Measurements from ENCODE around the gene RERE.
A peak's percentile ranks its signal among the peaks of the same experiment; 100 is the strongest.
"Not testable (repeated sequence)": the region's sequence is repeated elsewhere in the genome, so short reads cannot be mapped to it uniquely, and the experiment has no call there.

The RERE gene

GRCh38 chr1:8619917-8620502 lies 197.4 kb downstream of the RERE start:
- H4K12ac ChIP-seq (ENCODE audit: low read depth, low read length); H3K27ac ChIP-seq (ENCODE audit: low read depth, low read length); H2BK5ac ChIP-seq (ENCODE audit: low read depth, low read length, poor library complexity); H3K79me2 ChIP-seq (ENCODE audit: control insufficient read depth, insufficient read depth, low read length, poor library complexity); H2BK12ac ChIP-seq (ENCODE audit: low read length); H3K18ac ChIP-seq (ENCODE audit: low read length); H3K23ac ChIP-seq (ENCODE audit: low read length); H3K4ac ChIP-seq (ENCODE audit: low read depth, low read length); H4K8ac ChIP-seq (ENCODE audit: low read depth, low read length); H3K36me3 ChIP-seq (ENCODE audit: control insufficient read depth in 1 of 2, insufficient read depth in 2 of 2, low read length in 2 of 2); H3K14ac ChIP-seq (ENCODE audit: low read length); H3K79me1 ChIP-seq (ENCODE audit: low read length); H2AFZ ChIP-seq (ENCODE audit: insufficient read depth, low read length, poor library complexity); H3K4me2 ChIP-seq (ENCODE audit: low read length); H3K27me3 ChIP-seq (ENCODE audit: insufficient read depth, low read length); H2AK5ac ChIP-seq (ENCODE audit: low read length); H3K4me1 ChIP-seq (ENCODE audit: control insufficient read depth in 1 of 2, insufficient read depth in 2 of 2, low read length in 2 of 2); H3K4me3 ChIP-seq (ENCODE audit: low read depth, low read length); DNase-seq; H3K9ac ChIP-seq (ENCODE audit: low read length); H3K9me3 ChIP-seq (ENCODE audit: insufficient read depth, low read depth, low read length); H2BK120ac ChIP-seq (ENCODE audit: insufficient read depth, low read length, poor library complexity); H4K91ac ChIP-seq (ENCODE audit: low read depth, low read length): not testable (repeated sequence)
- no CpG with 5 or more reads among the region's 2 CpGs for WGBS (ENCODE audit: extremely low coverage, insufficient coverage, insufficient read length)

DNA sequence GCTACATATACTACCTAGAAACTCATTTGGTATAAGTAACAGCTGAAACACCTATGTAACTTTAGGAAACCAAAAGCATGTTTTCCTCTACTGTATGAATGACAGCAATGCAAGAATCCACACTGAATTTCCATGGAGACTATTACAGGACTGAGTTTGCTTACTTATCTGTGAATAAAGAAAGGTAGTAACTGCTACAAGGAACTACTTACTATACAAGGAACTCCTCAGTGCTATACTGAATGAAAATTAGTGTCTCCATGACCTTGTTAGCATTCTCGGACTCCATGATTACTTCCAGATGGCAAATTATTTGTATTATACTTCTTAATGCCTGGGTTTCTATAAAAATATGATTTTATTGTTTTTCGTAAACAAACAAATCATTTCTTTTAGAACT lies 198.0 kb downstream of the RERE start:
- not testable (repeated sequence) for DNase-seq; H2AK5ac ChIP-seq (ENCODE audit: low read length); H3K27ac ChIP-seq (ENCODE audit: low read depth, low read length); H4K91ac ChIP-seq (ENCODE audit: low read depth, low read length); H2BK5ac ChIP-seq (ENCODE audit: low read depth, low read length, poor library complexity); H2BK12ac ChIP-seq (ENCODE audit: low read length); H4K8ac ChIP-seq (ENCODE audit: low read depth, low read length); H3K9ac ChIP-seq (ENCODE audit: low read length); H3K9me3 ChIP-seq (ENCODE audit: insufficient read depth, low read depth, low read length); H3K4me3 ChIP-seq (ENCODE audit: low read depth, low read length); H3K79me1 ChIP-seq (ENCODE audit: low read length); H2BK120ac ChIP-seq (ENCODE audit: insufficient read depth, low read length, poor library complexity); H4K12ac ChIP-seq (ENCODE audit: low read depth, low read length); H3K4me1 ChIP-seq (ENCODE audit: control insufficient read depth in 1 of 2, insufficient read depth in 2 of 2, low read length in 2 of 2); H3K23ac ChIP-seq (ENCODE audit: low read length); H3K14ac ChIP-seq (ENCODE audit: low read length); H3K36me3 ChIP-seq (ENCODE audit: control insufficient read depth in 1 of 2, insufficient read depth in 2 of 2, low read length in 2 of 2); H3K79me2 ChIP-seq (ENCODE audit: control insufficient read depth, insufficient read depth, low read length, poor library complexity); H2AFZ ChIP-seq (ENCODE audit: insufficient read depth, low read length, poor library complexity); H3K18ac ChIP-seq (ENCODE audit: low read length); H3K4me2 ChIP-seq (ENCODE audit: low read length); H3K4ac ChIP-seq (ENCODE audit: low read depth, low read length); H3K27me3 ChIP-seq (ENCODE audit: insufficient read depth, low read length)
- WGBS (ENCODE audit: extremely low coverage, insufficient coverage, insufficient read length), result no CpG with 5 or more reads among the region's 2 CpGs

DNA sequence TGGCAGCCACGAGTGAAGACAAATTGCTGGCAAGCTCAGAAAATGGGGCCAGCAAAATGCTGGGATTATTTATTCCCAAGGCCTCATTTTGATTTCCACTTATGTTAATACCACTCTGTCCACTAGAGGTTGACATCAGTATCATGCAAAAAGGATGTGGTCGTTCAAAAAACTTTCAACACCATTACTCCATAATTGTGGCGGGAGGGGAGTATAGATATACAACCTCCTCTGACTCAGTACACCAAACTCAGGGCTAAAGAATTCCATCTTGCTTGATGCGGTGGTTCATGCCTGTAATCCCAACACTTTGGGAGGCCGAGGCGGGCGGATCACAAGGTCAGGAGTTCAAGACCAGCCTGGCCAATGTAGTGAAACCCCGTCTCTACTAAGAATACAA lies 200.6 kb downstream of the RERE start:
- H3K27me3 ChIP-seq (ENCODE audit: insufficient read depth, low read length); H2BK12ac ChIP-seq (ENCODE audit: low read length); H3K14ac ChIP-seq (ENCODE audit: low read length); H3K4me2 ChIP-seq (ENCODE audit: low read length); H4K8ac ChIP-seq (ENCODE audit: low read depth, low read length); H3K4me1 ChIP-seq (ENCODE audit: control insufficient read depth in 1 of 2, insufficient read depth in 2 of 2, low read length in 2 of 2); H4K91ac ChIP-seq (ENCODE audit: low read depth, low read length); H3K9ac ChIP-seq (ENCODE audit: low read length); H3K36me3 ChIP-seq (ENCODE audit: control insufficient read depth in 1 of 2, insufficient read depth in 2 of 2, low read length in 2 of 2); H3K9me3 ChIP-seq (ENCODE audit: insufficient read depth, low read depth, low read length); H3K4me3 ChIP-seq (ENCODE audit: low read depth, low read length); H3K79me2 ChIP-seq (ENCODE audit: control insufficient read depth, insufficient read depth, low read length, poor library complexity); H2AFZ ChIP-seq (ENCODE audit: insufficient read depth, low read length, poor library complexity); H3K4ac ChIP-seq (ENCODE audit: low read depth, low read length); H4K12ac ChIP-seq (ENCODE audit: low read depth, low read length); H3K79me1 ChIP-seq (ENCODE audit: low read length); H3K23ac ChIP-seq (ENCODE audit: low read length); H2BK5ac ChIP-seq (ENCODE audit: low read depth, low read length, poor library complexity); DNase-seq; H3K18ac ChIP-seq (ENCODE audit: low read length); H2BK120ac ChIP-seq (ENCODE audit: insufficient read depth, low read length, poor library complexity); H3K27ac ChIP-seq (ENCODE audit: low read depth, low read length); H2AK5ac ChIP-seq (ENCODE audit: low read length): not testable (repeated sequence)
- no CpG with 5 or more reads among the region's 8 CpGs for WGBS (ENCODE audit: extremely low coverage, insufficient coverage, insufficient read length)

- H3K27ac ChIP-seq (ENCODE audit: low read depth, low read length); H4K12ac ChIP-seq (ENCODE audit: low read depth, low read length); H3K14ac ChIP-seq (ENCODE audit: low read length); H3K9me3 ChIP-seq (ENCODE audit: insufficient read depth, low read depth, low read length); H2BK120ac ChIP-seq (ENCODE audit: insufficient read depth, low read length, poor library complexity); H4K8ac ChIP-seq (ENCODE audit: low read depth, low read length); H3K9ac ChIP-seq (ENCODE audit: low read length); H2AK5ac ChIP-seq (ENCODE audit: low read length); H2AFZ ChIP-seq (ENCODE audit: insufficient read depth, low read length, poor library complexity); H3K79me1 ChIP-seq (ENCODE audit: low read length); H4K91ac ChIP-seq (ENCODE audit: low read depth, low read length); H3K4me2 ChIP-seq (ENCODE audit: low read length); H3K4ac ChIP-seq (ENCODE audit: low read depth, low read length); H3K36me3 ChIP-seq (ENCODE audit: control insufficient read depth in 1 of 2, insufficient read depth in 2 of 2, low read length in 2 of 2); H3K4me1 ChIP-seq (ENCODE audit: control insufficient read depth in 1 of 2, insufficient read depth in 2 of 2, low read length in 2 of 2); H2BK5ac ChIP-seq (ENCODE audit: low read depth, low read length, poor library complexity); DNase-seq; H2BK12ac ChIP-seq (ENCODE audit: low read length); H3K4me3 ChIP-seq (ENCODE audit: low read depth, low read length); H3K79me2 ChIP-seq (ENCODE audit: control insufficient read depth, insufficient read depth, low read length, poor library complexity); H3K23ac ChIP-seq (ENCODE audit: low read length); H3K27me3 ChIP-seq (ENCODE audit: insufficient read depth, low read length): not testable (repeated sequence)
- H3K18ac ChIP-seq (ENCODE audit: low read length), result peak overlapping the region; percentile 75
- WGBS (ENCODE audit: extremely low coverage, insufficient coverage, insufficient read length), result no CpG with 5 or more reads among the region's 3 CpGs
Measured at GRCh38 chr1:8611634-8612515, 205.6 kb downstream of the RERE start.
